AG04450 (cell line): ENCODE measurements around the gene DYNLT1. TPM values are rescaled to one million over a fixed set of nuclear protein-coding genes. Genes with fewer than 3 reads are reported as not detected.
"Not testable (repeated sequence)": the region's sequence is repeated elsewhere in the genome, so short reads cannot be mapped to it uniquely, and the experiment has no call there.

Experiments
- CTCF ChIA-PET: fragments of 300-600, 350-600 bp; formaldehyde crosslinking; extraction: SDS; loops from one replicate; lab custom pipeline; 2022; ENCODE audit warnings: antibody characterized with exemption, inconsistent platforms; lab: Charles Lee
- POLR2A ChIA-PET: fragments of 350-600 bp; formaldehyde crosslinking; extraction: SDS; loops from one replicate; lab custom pipeline; 2021; ENCODE audit warnings: antibody characterized with exemption, inconsistent platforms; lab: Yijun Ruan, JAX
- DNase-seq: peaks from one replicate; pipeline ENCODE4 v3.0.0-alpha.2; 2011; ENCODE audit warnings: low read depth, low spot score
- H3K27ac ChIP-seq: one replicate; pipeline ENCODE4 v1.5.1; 2012; ENCODE audit warnings: low read depth, low read length, control low read depth
- H3K27me3 ChIP-seq: one replicate; pipeline ENCODE4 v1.6.0; 2012; ENCODE audit warnings: low read length; ENCODE audit not compliant: control insufficient read depth, insufficient read depth
- H3K4me3 ChIP-seq: 2 replicates; pipeline ENCODE4 v1.5.1; 2011; ENCODE audit warnings: mild to moderate bottlenecking, low read depth, low read length, control low read depth
- H3K9me3 ChIP-seq: 2 replicates; pipeline ENCODE4 v1.5.1; 2012; ENCODE audit warnings: low read length; ENCODE audit not compliant: control insufficient read depth, insufficient read depth
- polyA plus RNA-seq: library from polyadenylated mRNA; depleted of rRNA; stranded (reverse); fragments of >200 nt; gene quantifications from 2 replicates; pipeline ENCODE4 v1.2.3, GENCODE V29; 2011
- TF ChIP-seq, protein P1 (sequence below): IDR thresholded peaks from 2 replicates; pipeline ENCODE4 v1.5.1; 2011; ENCODE audit warnings: low read depth, low read length, control low read depth, inconsistent platforms

DYNLT1 gene
- polyA plus RNA-seq, 1 experiment, result 422 TPM

DNA sequence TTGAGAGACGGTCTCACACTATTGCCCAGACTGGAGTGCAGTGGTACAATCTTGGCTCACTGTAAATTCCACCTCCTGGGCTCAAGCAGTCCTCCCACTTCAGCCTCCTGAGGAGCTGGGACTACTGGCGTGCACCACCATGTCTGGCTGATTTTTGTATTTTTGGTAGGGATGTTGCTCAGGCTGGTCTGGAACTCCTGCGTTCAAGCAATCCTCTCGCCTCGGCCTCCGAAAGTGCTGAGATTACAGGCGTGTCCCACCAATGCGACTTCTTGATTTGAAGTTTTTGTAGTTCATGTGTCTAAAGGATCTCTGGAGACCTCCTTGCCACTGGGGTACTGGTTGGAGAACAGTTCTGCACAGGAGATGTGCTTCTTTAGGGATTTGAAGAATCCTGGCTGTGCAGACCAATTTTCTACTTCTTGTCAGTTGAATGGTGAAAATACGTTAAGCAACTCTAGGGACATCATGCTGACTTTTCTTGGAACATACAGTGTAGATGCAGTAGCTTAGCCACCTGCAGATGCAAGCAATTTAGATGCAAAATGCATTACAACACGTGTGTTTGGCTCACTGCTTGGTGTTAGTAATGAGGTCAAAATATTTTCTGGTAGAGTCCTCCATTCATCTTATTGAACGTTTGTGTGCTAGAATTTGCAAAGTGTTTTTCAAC, 33.5 kb upstream of the DYNLT1 start:
- ChIA-PET CTCF (interaction anchor here (0.6 to 2.5 kb wide), 2 partner anchors 13 to 339 kb away, joined by 3 to 10 read pairs; no protein-coding TSS in a partner anchor), POLR2A (no interaction called here)
- Histone ChIP-seq H3K9me3 (no peaks in the 10 kb centered on the region), H3K27me3 (no peaks in the 10 kb centered on the region), H3K4me3 (no peak overlapping the region), H3K27ac (no peak overlapping the region)
- no peak for DNase-seq
- TF ChIP-seq, protein P1, sequence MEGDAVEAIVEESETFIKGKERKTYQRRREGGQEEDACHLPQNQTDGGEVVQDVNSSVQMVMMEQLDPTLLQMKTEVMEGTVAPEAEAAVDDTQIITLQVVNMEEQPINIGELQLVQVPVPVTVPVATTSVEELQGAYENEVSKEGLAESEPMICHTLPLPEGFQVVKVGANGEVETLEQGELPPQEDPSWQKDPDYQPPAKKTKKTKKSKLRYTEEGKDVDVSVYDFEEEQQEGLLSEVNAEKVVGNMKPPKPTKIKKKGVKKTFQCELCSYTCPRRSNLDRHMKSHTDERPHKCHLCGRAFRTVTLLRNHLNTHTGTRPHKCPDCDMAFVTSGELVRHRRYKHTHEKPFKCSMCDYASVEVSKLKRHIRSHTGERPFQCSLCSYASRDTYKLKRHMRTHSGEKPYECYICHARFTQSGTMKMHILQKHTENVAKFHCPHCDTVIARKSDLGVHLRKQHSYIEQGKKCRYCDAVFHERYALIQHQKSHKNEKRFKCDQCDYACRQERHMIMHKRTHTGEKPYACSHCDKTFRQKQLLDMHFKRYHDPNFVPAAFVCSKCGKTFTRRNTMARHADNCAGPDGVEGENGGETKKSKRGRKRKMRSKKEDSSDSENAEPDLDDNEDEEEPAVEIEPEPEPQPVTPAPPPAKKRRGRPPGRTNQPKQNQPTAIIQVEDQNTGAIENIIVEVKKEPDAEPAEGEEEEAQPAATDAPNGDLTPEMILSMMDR, result no peak

DNA sequence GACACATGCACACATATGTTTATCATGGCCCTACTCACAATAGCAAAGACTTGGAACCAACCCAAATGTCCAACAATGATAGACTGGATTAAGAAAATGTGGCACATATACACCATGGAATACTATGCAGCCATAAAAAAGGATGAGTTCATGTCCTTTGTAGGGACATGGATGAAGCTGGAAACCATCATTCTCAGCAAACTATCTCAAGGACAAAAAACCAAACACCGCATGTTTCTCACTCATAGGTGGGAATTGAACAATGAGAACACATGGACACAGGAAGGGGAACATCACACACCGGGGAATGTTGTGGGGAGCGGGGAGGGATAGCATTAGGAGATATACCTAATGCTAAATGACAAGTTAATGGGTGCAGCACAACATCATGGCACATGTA, 32.6 kb upstream of the DYNLT1 start:
- DNase-seq, H3K4me3 ChIP-seq, H3K9me3 ChIP-seq, H3K27me3 ChIP-seq, H3K27ac ChIP-seq, POLR2A ChIA-PET: not testable (repeated sequence)
- CTCF ChIA-PET, result interaction anchor here (2.5 kb wide), 1 partner anchor 14 kb away, joined by 10 read pairs; no protein-coding TSS in a partner anchor

DNA sequence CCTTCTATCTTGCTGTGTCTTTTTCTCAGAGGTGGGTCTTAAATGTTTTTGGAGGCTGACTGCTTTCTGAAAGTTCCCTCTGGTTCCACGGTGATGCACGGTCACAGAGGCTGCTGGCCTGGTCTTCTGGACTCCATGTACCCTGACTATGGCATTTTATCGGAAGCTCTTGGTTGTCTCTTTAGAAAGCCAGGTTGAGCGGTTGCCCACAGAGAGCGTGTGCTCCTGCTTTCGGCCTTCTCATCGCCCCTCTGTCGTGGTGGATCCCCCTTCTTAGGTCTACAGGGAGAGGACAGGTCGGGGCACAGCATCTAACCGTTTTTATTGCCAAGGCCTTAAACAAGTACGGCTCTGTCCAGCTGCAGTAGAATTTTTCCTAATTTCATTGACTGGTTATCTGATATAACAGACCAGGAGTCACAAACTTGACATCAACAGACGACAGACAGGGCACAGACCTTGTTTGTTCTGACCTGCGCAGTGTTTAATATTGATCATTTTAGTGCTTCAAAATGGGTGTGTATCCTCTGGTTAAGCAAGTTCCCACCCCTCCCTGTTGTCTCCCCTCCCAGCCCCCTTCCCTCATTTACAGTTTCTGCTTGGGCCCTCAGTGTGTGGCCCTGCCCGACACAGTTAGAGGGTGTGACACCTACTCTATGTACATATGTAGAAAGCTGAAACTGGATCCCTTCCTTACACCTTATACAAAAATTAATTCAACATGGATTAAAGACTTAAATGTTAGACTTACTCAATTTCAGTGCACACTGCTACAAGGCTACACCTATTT, 30.0 kb upstream of the DYNLT1 start:
- ChIA-PET CTCF (interaction anchor here (0.6 to 2.6 kb wide), 3 partner anchors 14 to 453 kb away, joined by 3 to 8 read pairs (median 3); no protein-coding TSS in a partner anchor), POLR2A (interaction anchor here (0.7 kb wide), 1 partner anchor 19 kb away, joined by 10 read pairs; no protein-coding TSS in a partner anchor)
- DNase-seq, result no peak
- Histone ChIP-seq H3K27me3 (no peaks in the 10 kb centered on the region), H3K9me3 (no peaks in the 10 kb centered on the region), H3K27ac (no peak overlapping the region), H3K4me3 (no peak overlapping the region)
- TF ChIP-seq, protein P1, result no peak

DNA sequence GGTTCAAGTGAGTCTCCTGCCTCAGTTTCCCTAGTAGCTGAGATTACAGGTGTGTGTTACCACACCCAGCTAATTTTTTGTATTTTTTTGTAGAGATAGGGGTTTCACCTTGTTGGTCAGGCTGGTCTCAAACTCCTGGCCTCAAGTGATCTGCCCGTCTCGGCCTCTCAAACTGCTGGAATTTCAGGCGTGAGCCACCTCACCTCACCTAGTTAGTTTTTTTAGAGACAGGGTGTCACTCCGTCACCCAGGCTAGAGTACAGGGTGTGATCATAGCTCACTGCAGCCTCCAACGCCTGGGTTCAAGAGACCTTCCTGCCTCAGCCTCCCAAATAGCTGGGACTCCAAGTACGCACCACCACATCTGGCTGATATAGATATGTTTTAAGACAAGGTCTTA, 28.2 kb upstream of the DYNLT1 start:
- ChIA-PET CTCF (interaction anchor here (0.7 to 2.6 kb wide), 4 partner anchors 10 to 431 kb away, joined by 3 to 8 read pairs (median 3); no protein-coding TSS in a partner anchor), POLR2A (no interaction called here)
- Histone ChIP-seq H3K9me3 (no peaks in the 10 kb centered on the region), H3K4me3 (no peak overlapping the region), H3K27me3 (no peaks in the 10 kb centered on the region), H3K27ac (no peak overlapping the region)
- TF ChIP-seq, protein P1, result no peak
- DNase-seq, result no peak

DNA sequence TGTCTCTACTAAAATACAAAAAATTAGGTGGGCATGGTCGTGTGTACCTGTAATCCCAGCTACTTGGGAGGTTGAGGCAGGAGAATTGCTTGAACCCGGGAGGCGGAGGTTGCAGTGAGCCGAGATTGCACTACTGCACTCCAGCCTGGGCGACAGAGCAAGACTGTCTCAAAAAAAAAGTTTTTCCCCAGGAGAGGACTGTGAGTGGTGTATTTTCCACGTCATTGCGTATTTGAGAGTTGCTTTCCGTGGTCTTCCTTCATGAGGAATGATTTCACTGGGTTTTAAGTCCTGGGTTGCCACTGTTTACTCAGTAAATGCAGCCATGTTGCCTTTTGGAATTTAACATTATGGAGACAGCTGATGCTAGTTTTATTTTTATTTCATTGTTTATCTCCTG, 27.6 kb upstream of the DYNLT1 start:
- DNase-seq, H3K27me3 ChIP-seq, H3K9me3 ChIP-seq, H3K27ac ChIP-seq, H3K4me3 ChIP-seq: not testable (repeated sequence)
- CTCF ChIA-PET, result interaction anchor here (1.4 to 2.6 kb wide), 2 partner anchors 12 to 32 kb away, joined by 3 to 8 read pairs; no protein-coding TSS in a partner anchor
- POLR2A ChIA-PET, result interaction anchor here (0.7 kb wide), 1 partner anchor 28 kb away, joined by 3 read pairs; no protein-coding TSS in a partner anchor
